ENCODE measurements around the gene MS4A4A.
A peak's percentile ranks its signal among the peaks of the same experiment; 100 is the strongest.

Gene MS4A4A

DNA sequence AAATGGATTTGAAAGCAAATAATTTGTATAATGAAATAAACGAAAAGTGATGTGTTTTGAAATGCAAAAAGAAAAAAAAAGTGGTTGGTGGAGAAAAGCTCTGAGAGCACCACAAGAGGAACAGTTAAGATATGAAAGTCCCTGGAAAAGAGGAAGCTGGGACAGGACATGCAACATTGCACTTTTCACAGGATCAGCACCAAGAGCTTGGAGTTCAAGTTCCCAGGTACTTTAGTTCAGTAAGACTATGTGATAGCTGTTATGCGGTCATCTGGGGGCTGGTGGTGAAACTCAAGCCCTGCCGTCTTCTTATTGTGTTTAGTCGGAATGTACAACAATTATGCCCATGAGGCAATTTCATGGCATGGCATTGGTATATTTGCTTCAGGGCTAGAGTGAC is 17.1 kb upstream of the MS4A4A start:
- Histone ChIP-seq H3K27ac (ENCODE audit: low read length) (no peak overlapping the region), H3K4me2 (ENCODE audit: insufficient read depth, low read length) (no peak overlapping the region), H4K20me1 (ENCODE audit: insufficient read depth, low read length) (no peaks in the 10 kb centered on the region), H3K36me3 (ENCODE audit: insufficient read depth, low read length) (no peaks in the 10 kb centered on the region), H3K79me2 (ENCODE audit: insufficient read depth, low read length) (no peaks in the 10 kb centered on the region), H2AFZ (ENCODE audit: low read depth, low read length) (no peak overlapping the region), H3K9me3 (ENCODE audit: insufficient read depth, low read length, severe bottlenecking) (peaks cover 9% of the 10 kb centered on the region), H3K4me1 (ENCODE audit: insufficient read depth, low read length) (peaks cover 9% of the 10 kb centered on the region), H3K27me3 (ENCODE audit: insufficient read depth, low read length, poor library complexity) (no peaks in the 10 kb centered on the region), H3K9ac (ENCODE audit: low read depth, low read length) (no peak overlapping the region), H3K4me3 (ENCODE audit: low read depth in 1 of 2, low read length in 2 of 2) (no peak overlapping the region)
- DNase-seq (no peak), ATAC-seq (ENCODE audit: insufficient read depth, low read depth) (no peak)
- TF ChIP-seq EZH2 (IDR thresholded peaks at IDR 0.05; ENCODE audit: borderline replicate concordance, low read depth, low read length, severe bottlenecking), result no peak
- TF ChIP-seq, protein P1, sequence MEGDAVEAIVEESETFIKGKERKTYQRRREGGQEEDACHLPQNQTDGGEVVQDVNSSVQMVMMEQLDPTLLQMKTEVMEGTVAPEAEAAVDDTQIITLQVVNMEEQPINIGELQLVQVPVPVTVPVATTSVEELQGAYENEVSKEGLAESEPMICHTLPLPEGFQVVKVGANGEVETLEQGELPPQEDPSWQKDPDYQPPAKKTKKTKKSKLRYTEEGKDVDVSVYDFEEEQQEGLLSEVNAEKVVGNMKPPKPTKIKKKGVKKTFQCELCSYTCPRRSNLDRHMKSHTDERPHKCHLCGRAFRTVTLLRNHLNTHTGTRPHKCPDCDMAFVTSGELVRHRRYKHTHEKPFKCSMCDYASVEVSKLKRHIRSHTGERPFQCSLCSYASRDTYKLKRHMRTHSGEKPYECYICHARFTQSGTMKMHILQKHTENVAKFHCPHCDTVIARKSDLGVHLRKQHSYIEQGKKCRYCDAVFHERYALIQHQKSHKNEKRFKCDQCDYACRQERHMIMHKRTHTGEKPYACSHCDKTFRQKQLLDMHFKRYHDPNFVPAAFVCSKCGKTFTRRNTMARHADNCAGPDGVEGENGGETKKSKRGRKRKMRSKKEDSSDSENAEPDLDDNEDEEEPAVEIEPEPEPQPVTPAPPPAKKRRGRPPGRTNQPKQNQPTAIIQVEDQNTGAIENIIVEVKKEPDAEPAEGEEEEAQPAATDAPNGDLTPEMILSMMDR (IDR thresholded peaks at IDR 0.05; ENCODE audit: borderline replicate concordance, extremely low read depth, low read length, poor library complexity, severe bottlenecking), result no peak

DNA sequence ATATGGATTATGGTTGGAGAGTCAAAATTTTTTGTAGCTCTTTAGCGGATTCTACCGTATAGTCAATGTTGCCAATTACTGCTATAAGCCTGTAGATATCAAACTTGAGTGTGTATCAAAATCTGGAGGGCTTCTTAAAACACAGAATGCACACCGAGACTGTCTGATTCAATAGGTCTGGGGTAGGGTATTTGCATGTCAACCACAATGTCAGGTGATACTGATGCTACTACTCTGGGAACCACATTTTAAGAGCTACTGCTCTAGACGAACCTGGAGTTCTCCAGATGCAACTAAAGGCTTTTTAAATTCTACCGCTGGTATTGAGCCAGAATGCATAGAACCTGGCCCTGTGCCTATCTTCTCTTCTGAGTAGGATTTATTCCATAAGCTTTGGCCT is 15.8 kb upstream of the MS4A4A start:
- Histone ChIP-seq H3K36me3 (ENCODE audit: insufficient read depth, low read length) (no peaks in the 10 kb centered on the region), H2AFZ (ENCODE audit: low read depth, low read length) (no peak overlapping the region), H3K9ac (ENCODE audit: low read depth, low read length) (no peak overlapping the region), H4K20me1 (ENCODE audit: insufficient read depth, low read length) (no peaks in the 10 kb centered on the region), H3K79me2 (ENCODE audit: insufficient read depth, low read length) (no peaks in the 10 kb centered on the region), H3K4me2 (ENCODE audit: insufficient read depth, low read length) (no peak overlapping the region), H3K4me1 (ENCODE audit: insufficient read depth, low read length) (peaks cover 9% of the 10 kb centered on the region), H3K4me3 (ENCODE audit: low read depth in 1 of 2, low read length in 2 of 2) (no peak overlapping the region), H3K27me3 (ENCODE audit: insufficient read depth, low read length, poor library complexity) (no peaks in the 10 kb centered on the region), H3K9me3 (ENCODE audit: insufficient read depth, low read length, severe bottlenecking) (peaks cover 9% of the 10 kb centered on the region), H3K27ac (ENCODE audit: low read length) (no peak overlapping the region)
- DNase-seq, result no peak
- ATAC-seq (ENCODE audit: insufficient read depth, low read depth), result no peak
- no peak for TF ChIP-seq EZH2 (IDR thresholded peaks at IDR 0.05; ENCODE audit: borderline replicate concordance, low read depth, low read length, severe bottlenecking)

DNA sequence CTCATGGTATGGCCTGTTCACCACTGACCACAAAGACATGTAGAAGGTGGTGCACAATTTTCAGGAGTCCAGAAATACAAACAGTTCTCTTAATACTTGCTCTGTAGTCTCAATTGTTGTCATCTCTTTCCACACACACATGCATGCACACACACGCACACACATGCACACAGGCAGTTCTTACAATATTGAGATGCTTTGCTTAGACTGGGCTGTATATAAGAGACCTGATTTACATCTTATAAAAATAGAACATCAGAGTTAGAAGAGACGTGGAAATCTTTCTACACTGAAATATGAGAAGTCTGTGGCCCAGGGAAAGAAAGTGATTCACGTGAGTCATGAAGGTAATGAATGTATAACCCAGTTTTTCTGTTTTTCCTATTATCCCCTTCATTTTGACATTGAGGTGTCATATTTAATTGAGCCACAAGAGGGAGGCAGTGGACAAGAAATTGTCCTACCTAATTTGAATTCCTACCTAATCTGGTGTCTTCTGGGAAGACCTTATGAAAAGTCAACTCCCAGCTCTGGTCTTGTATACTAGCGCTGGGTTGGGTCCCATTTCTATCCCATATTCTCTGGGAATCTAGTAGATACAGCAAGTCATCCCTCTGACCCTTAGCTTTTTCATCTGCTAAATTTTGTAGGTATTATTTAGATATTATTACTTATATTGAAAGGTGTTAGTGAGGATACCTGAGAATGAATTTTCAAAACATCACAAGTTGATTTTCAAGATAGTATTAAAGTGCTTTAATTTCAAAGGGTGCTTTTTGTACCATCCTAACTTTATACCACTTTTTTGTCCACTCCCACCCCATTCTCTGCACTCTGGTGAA is 14.9 kb upstream of the MS4A4A start:
- TF ChIP-seq, protein P1 (IDR thresholded peaks at IDR 0.05; ENCODE audit: borderline replicate concordance, extremely low read depth, low read length, poor library complexity, severe bottlenecking), result peak; percentile 78
- TF ChIP-seq EZH2 (IDR thresholded peaks at IDR 0.05; ENCODE audit: borderline replicate concordance, low read depth, low read length, severe bottlenecking), result no peak
- H3K27ac ChIP-seq (ENCODE audit: low read length), result peak overlapping the region; percentile 25; the same call in 1 of the 2 replicates
- no peaks in the 10 kb centered on the region for H3K27me3 ChIP-seq (ENCODE audit: insufficient read depth, low read length, poor library complexity)
- ATAC-seq (ENCODE audit: insufficient read depth, low read depth) (peak; percentile 45; the same call in 2 of the 3 replicates), DNase-seq (peak; percentile 18)
- no peaks in the 10 kb centered on the region for H4K20me1 ChIP-seq (ENCODE audit: insufficient read depth, low read length)
- no peak overlapping the region for H3K4me2 ChIP-seq (ENCODE audit: insufficient read depth, low read length)
- H3K9me3 ChIP-seq (ENCODE audit: insufficient read depth, low read length, severe bottlenecking), result peaks cover 13% of the 10 kb centered on the region
- peaks cover 9% of the 10 kb centered on the region for H3K4me1 ChIP-seq (ENCODE audit: insufficient read depth, low read length)
- no peaks in the 10 kb centered on the region for H3K79me2 ChIP-seq (ENCODE audit: insufficient read depth, low read length)
- no peaks in the 10 kb centered on the region for H3K36me3 ChIP-seq (ENCODE audit: insufficient read depth, low read length)
- H2AFZ ChIP-seq (ENCODE audit: low read depth, low read length), result no peak overlapping the region
- no peak overlapping the region for H3K9ac ChIP-seq (ENCODE audit: low read depth, low read length)
- no peak overlapping the region for H3K4me3 ChIP-seq (ENCODE audit: low read depth in 1 of 2, low read length in 2 of 2)

DNA sequence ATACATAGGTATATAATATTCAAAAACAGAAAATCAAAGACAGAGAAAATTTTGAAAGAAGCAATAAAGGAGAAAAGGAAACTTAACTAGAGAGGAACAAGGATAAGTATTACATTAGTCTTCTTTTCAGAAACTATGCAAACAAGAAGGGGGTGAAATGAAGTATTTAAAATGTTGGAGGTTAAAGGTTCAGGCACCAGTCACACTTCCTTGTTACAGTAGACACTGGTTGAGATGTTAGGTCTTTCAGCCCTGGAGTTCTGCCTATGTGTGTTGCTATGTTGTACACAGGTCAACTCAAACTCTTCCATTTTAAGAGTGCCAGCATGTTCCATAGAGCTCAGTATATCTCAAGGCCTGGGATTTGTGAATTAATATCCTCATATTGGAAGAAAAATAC is 6.0 kb upstream of the MS4A4A start:
- H2AFZ ChIP-seq (ENCODE audit: low read depth, low read length), result no peak overlapping the region
- no peaks in the 10 kb centered on the region for H4K20me1 ChIP-seq (ENCODE audit: insufficient read depth, low read length)
- H3K4me3 ChIP-seq (ENCODE audit: low read depth in 1 of 2, low read length in 2 of 2), result no peak overlapping the region
- no peak overlapping the region for H3K27ac ChIP-seq (ENCODE audit: low read length)
- peaks cover 4% of the 10 kb centered on the region for H3K9me3 ChIP-seq (ENCODE audit: insufficient read depth, low read length, severe bottlenecking)
- no peaks in the 10 kb centered on the region for H3K36me3 ChIP-seq (ENCODE audit: insufficient read depth, low read length)
- no peaks in the 10 kb centered on the region for H3K79me2 ChIP-seq (ENCODE audit: insufficient read depth, low read length)
- H3K27me3 ChIP-seq (ENCODE audit: insufficient read depth, low read length, poor library complexity), result no peaks in the 10 kb centered on the region
- DNase-seq, result no peak
- H3K4me2 ChIP-seq (ENCODE audit: insufficient read depth, low read length), result no peak overlapping the region
- no peak for ATAC-seq (ENCODE audit: insufficient read depth, low read depth)
- H3K4me1 ChIP-seq (ENCODE audit: insufficient read depth, low read length), result no peaks in the 10 kb centered on the region
- TF ChIP-seq, protein P1 (IDR thresholded peaks at IDR 0.05; ENCODE audit: borderline replicate concordance, extremely low read depth, low read length, poor library complexity, severe bottlenecking), result no peak
- H3K9ac ChIP-seq (ENCODE audit: low read depth, low read length), result no peak overlapping the region
